ENCODE data around the gene RAPGEF5. TPM values are rescaled to one million over a fixed set of nuclear protein-coding genes. Genes with fewer than 3 reads are reported as not detected.

Gene RAPGEF5
- total RNA-seq, 1 donor = 1.1 TPM

DNA sequence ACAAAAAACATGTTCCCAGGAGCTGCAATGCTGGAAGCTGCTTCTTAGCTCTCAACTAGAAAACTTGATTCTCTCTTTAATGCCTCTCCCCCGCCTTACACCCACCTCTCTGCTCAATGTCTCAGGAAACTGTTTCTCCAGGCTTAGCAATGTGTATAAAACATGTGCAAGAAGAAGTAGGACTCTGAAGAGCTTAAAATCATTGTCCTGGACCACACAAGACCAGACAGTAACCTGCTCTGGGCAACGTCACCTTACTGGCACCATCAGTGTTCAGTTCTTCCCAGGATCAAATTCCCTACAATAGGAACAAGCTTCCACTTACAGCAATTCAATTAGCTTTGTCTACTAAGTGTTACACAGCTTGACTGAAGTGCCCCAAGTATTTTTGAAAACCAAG lies 104.9 kb downstream of the RAPGEF5 start:
- no peaks in the 10 kb centered on the region for H4K20me1 ChIP-seq (ENCODE audit: insufficient read depth, low read length)
- DNase-seq (ENCODE audit: insufficient read length, low spot score, missing footprints) = no peak
- H3K36me3 ChIP-seq (ENCODE audit: insufficient read depth, low read length) = no peaks in the 10 kb centered on the region
- TF ChIP-seq, protein P1, sequence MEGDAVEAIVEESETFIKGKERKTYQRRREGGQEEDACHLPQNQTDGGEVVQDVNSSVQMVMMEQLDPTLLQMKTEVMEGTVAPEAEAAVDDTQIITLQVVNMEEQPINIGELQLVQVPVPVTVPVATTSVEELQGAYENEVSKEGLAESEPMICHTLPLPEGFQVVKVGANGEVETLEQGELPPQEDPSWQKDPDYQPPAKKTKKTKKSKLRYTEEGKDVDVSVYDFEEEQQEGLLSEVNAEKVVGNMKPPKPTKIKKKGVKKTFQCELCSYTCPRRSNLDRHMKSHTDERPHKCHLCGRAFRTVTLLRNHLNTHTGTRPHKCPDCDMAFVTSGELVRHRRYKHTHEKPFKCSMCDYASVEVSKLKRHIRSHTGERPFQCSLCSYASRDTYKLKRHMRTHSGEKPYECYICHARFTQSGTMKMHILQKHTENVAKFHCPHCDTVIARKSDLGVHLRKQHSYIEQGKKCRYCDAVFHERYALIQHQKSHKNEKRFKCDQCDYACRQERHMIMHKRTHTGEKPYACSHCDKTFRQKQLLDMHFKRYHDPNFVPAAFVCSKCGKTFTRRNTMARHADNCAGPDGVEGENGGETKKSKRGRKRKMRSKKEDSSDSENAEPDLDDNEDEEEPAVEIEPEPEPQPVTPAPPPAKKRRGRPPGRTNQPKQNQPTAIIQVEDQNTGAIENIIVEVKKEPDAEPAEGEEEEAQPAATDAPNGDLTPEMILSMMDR (IDR thresholded peaks at IDR 0.05; ENCODE audit: extremely low read depth, low read depth, low read length) = no peak
- H3K79me2 ChIP-seq (ENCODE audit: insufficient read depth, low read length) = no peaks in the 10 kb centered on the region
- H2AFZ ChIP-seq (ENCODE audit: low read length) = no peak overlapping the region
- no peaks in the 10 kb centered on the region for H3K4me1 ChIP-seq (ENCODE audit: insufficient read depth, low read length)
- no peaks in the 10 kb centered on the region for H3K27me3 ChIP-seq (ENCODE audit: insufficient read depth, low read length)
- no peaks in the 10 kb centered on the region for H3K9me3 ChIP-seq (ENCODE audit: low read depth, low read length)
- H3K4me3 ChIP-seq (ENCODE audit: insufficient read depth, low read length) = no peak overlapping the region
- no peak overlapping the region for H3K4me2 ChIP-seq (ENCODE audit: insufficient read depth, low read length)
- no peak overlapping the region for H3K27ac ChIP-seq (ENCODE audit: low read depth, low read length)

DNA sequence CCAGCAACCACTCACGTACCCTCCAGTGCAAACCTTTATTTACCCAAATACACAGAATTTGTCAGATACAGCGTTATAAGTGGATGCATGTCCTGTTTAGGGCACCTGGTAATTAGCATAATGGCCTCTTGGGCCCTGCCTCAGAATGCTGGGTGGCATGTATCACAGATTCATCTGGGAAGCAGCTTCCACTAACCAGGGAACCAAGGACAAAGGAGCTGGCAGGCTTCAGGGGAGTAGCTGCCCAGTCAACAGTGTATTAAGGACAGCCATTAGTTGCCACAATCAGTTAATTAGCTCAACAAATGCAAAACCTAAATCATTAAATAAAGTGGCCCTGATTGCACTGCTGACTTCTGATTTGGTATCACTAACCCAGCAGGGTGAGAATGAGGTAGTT lies 105.7 kb downstream of the RAPGEF5 start:
- Histone ChIP-seq H4K20me1 (ENCODE audit: insufficient read depth, low read length) (no peaks in the 10 kb centered on the region), H3K27me3 (ENCODE audit: insufficient read depth, low read length) (no peaks in the 10 kb centered on the region), H2AFZ (ENCODE audit: low read length) (no peak overlapping the region), H3K9me3 (ENCODE audit: low read depth, low read length) (no peaks in the 10 kb centered on the region), H3K79me2 (ENCODE audit: insufficient read depth, low read length) (no peaks in the 10 kb centered on the region), H3K4me1 (ENCODE audit: insufficient read depth, low read length) (no peaks in the 10 kb centered on the region), H3K36me3 (ENCODE audit: insufficient read depth, low read length) (no peaks in the 10 kb centered on the region), H3K27ac (ENCODE audit: low read depth, low read length) (no peak overlapping the region), H3K4me3 (ENCODE audit: insufficient read depth, low read length) (no peak overlapping the region), H3K4me2 (ENCODE audit: insufficient read depth, low read length) (no peak overlapping the region)
- TF ChIP-seq, protein P1 (IDR thresholded peaks at IDR 0.05; ENCODE audit: extremely low read depth, low read depth, low read length) = no peak
- peak; percentile 42 for DNase-seq (ENCODE audit: insufficient read length, low spot score, missing footprints)

DNA sequence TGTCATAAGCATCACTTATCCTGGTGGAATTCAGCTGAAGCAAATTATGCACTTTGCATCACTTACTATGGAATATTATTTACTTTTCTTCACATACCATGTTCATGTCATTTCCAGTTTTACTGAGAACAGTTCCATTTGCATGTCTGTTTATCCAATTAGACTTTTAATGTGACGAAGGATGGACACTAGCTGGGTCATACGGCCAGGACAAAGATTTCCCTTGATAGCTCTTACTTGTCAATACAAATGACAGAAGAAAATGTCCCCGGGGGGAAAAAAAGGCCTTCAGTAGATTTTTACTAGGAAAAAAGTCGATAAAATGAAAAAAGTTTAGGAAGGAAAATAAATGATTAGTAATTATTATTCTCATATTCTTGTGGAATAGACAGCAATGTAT lies 106.6 kb downstream of the RAPGEF5 start:
- no peaks in the 10 kb centered on the region for H3K79me2 ChIP-seq (ENCODE audit: insufficient read depth, low read length)
- H2AFZ ChIP-seq (ENCODE audit: low read length) = no peak overlapping the region
- DNase-seq (ENCODE audit: insufficient read length, low spot score, missing footprints) = no peak
- H3K4me2 ChIP-seq (ENCODE audit: insufficient read depth, low read length) = no peak overlapping the region
- H3K4me3 ChIP-seq (ENCODE audit: insufficient read depth, low read length) = no peak overlapping the region
- H3K4me1 ChIP-seq (ENCODE audit: insufficient read depth, low read length) = no peaks in the 10 kb centered on the region
- H3K9me3 ChIP-seq (ENCODE audit: low read depth, low read length) = no peaks in the 10 kb centered on the region
- TF ChIP-seq, protein P1 (IDR thresholded peaks at IDR 0.05; ENCODE audit: extremely low read depth, low read depth, low read length) = no peak
- no peaks in the 10 kb centered on the region for H4K20me1 ChIP-seq (ENCODE audit: insufficient read depth, low read length)
- no peaks in the 10 kb centered on the region for H3K36me3 ChIP-seq (ENCODE audit: insufficient read depth, low read length)
- H3K27ac ChIP-seq (ENCODE audit: low read depth, low read length) = no peak overlapping the region
- no peaks in the 10 kb centered on the region for H3K27me3 ChIP-seq (ENCODE audit: insufficient read depth, low read length)

DNA sequence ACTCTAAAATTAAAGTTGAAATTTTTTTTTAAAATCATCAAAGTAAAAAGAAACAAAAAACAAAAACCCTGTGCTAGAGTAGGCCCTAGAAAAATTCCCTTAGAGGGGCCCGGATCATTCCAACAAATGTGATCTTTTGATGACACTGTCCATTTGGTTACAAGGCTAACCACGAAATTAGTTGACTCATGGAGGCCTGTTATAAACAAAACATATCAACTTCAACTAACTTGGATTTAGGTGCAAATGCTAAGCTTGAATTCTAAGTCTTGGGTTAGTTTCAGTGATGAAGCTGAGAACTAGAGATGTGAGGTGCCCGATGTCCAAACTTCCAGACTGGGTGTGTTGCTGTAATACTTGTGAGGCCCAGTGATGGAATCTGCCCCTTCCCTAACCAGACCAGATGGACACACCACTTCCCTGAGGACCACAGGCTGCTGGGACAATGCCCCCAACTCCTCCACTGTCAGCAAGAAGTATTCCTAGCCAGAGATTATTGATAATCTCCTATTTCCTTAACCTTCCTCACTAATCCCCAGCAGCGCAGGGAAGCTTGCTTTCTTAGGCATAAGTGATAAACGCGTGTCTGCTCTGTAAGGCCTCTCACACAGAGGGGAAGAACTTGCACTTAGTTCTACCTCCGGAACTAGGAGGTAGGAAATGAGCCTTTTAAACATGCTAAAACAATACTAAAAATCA lies 108.7 kb downstream of the RAPGEF5 start:
- no peaks in the 10 kb centered on the region for H3K79me2 ChIP-seq (ENCODE audit: insufficient read depth, low read length)
- H3K4me2 ChIP-seq (ENCODE audit: insufficient read depth, low read length) = no peak overlapping the region
- no peak overlapping the region for H2AFZ ChIP-seq (ENCODE audit: low read length)
- no peaks in the 10 kb centered on the region for H3K27me3 ChIP-seq (ENCODE audit: insufficient read depth, low read length)
- DNase-seq (ENCODE audit: insufficient read length, low spot score, missing footprints) = no peak
- H3K36me3 ChIP-seq (ENCODE audit: insufficient read depth, low read length) = no peaks in the 10 kb centered on the region
- no peaks in the 10 kb centered on the region for H3K9me3 ChIP-seq (ENCODE audit: low read depth, low read length)
- H3K27ac ChIP-seq (ENCODE audit: low read depth, low read length) = no peak overlapping the region
- TF ChIP-seq, protein P1 (IDR thresholded peaks at IDR 0.05; ENCODE audit: extremely low read depth, low read depth, low read length) = no peak
- no peak overlapping the region for H3K4me3 ChIP-seq (ENCODE audit: insufficient read depth, low read length)
- no peaks in the 10 kb centered on the region for H3K4me1 ChIP-seq (ENCODE audit: insufficient read depth, low read length)
- no peaks in the 10 kb centered on the region for H4K20me1 ChIP-seq (ENCODE audit: insufficient read depth, low read length)

Data from osteoblast (primary cell).